Effector memory CD4-positive, alpha-beta T cell (primary cell): ENCODE data around the gene SH2D1A.

Experiments used
- DNase-seq, 3 donors: peaks; one replicate each; pipeline ENCODE4 v3.0.0-alpha.2; 2020
- H3K27ac ChIP-seq: 2 replicates; pipeline ENCODE4 v1.7.0; 2013; ENCODE audit warnings: mild to moderate bottlenecking, low read length, moderate library complexity; ENCODE audit not compliant: insufficient read depth, poor library complexity, severe bottlenecking
- H3K27me3 ChIP-seq: replicated peaks from 2 replicates; pipeline ENCODE4 v1.7.0; 2013; ENCODE audit warnings: mild to moderate bottlenecking, low read length; ENCODE audit not compliant: insufficient read depth, control insufficient read depth, poor library complexity, severe bottlenecking
- H3K36me3 ChIP-seq: 2 replicates; pipeline ENCODE4 v1.7.0; 2013; ENCODE audit warnings: mild to moderate bottlenecking, low read length, moderate library complexity; ENCODE audit not compliant: control insufficient read depth, insufficient read depth
- H3K4me1 ChIP-seq: 2 replicates; pipeline ENCODE4 v1.7.0; 2013; ENCODE audit warnings: low read length, mild to moderate bottlenecking; ENCODE audit not compliant: control insufficient read depth, insufficient read depth, poor library complexity, severe bottlenecking
- H3K4me3 ChIP-seq: 2 replicates; pipeline ENCODE4 v1.7.0; 2013; ENCODE audit warnings: low read length, low read depth, mild to moderate bottlenecking; ENCODE audit not compliant: insufficient read depth, poor library complexity, severe bottlenecking
- H3K9me3 ChIP-seq: 2 replicates; pipeline ENCODE4 v1.7.0; 2013; ENCODE audit warnings: mild to moderate bottlenecking, low read length, moderate library complexity; ENCODE audit not compliant: control insufficient read depth

SH2D1A gene

DNA sequence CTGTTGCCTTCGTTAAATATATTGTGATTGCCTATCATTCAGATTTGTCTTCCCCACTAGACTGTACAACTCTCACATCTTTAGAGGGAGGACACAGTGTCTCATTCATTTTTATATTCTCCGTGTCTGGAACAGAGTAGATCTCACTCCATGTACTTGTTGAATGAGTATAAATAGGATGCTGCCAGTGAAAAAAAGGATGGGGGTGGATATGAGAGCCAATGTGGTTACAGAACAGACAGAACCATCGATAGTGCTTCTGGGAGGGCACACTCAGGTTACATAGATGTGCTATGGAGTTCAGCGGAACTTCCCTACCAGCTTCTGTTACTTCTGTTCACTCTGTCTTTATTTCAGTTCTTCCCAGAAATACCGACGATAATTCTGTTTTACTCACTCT is 66.9 kb downstream of the SH2D1A start:
- H3K36me3 ChIP-seq = no peaks in the 10 kb centered on the region
- H3K4me1 ChIP-seq = no peaks in the 10 kb centered on the region
- no peaks in the 10 kb centered on the region for H3K27me3 ChIP-seq
- H3K9me3 ChIP-seq = no peaks in the 10 kb centered on the region
- H3K27ac ChIP-seq = no peak overlapping the region
- no peak overlapping the region for H3K4me3 ChIP-seq
- no peak for DNase-seq

DNA sequence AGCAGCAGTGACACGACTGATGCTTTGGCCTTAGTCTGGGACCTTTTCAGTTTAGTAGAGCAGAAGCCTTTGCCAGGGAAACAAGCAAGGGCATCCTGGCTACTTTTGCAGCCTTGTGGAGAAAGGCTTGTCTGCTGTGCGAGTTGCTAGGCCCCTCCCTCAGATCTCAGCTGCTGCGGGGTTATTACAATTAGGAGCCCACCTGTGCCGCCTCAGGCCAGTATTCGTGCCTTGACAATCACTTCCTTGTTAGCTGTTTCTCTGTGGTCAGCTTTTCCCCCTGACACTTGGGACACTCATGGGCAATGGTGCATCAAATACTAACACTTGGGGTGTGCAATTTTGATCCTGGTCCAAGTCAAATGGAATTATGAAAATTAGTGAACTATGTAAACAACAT is 67.9 kb downstream of the SH2D1A start:
- Histone ChIP-seq H3K36me3 (no peaks in the 10 kb centered on the region), H3K27me3 (no peaks in the 10 kb centered on the region), H3K4me1 (no peaks in the 10 kb centered on the region), H3K27ac (no peak overlapping the region), H3K4me3 (no peak overlapping the region), H3K9me3 (no peaks in the 10 kb centered on the region)
- no peak for DNase-seq

DNA sequence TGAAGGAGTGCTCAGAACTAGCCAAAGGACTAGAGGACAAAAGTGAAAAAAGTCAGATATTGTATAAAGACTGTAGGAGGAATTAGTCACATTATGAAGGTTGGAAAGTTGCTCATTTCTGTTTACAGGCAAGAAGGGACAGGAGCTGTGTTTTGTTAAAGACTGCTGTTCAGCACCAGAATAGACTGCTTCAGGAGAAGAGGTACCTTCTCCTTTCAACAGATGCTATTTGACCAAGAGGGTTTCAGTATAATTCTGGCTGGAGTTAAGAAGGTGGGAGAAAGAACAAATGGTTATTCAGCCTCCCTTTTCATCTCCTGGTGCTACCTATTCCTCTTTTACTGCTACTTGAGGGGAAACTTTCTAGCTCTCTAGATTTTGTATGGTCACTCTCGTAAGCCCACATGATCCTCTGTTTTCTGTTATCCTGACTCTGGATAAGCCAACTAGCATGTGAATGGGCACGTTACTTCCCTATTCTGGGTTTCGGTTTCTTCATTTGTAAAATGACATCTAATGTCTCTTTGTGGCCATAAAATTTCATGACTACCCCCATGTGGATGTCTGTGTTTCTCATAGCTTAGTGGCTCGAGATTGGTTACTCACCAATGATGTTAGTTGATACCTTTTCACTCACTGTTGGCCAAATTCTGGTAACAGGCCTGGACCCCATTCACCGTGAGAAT is 68.9 kb downstream of the SH2D1A start:
- H3K27me3 ChIP-seq = no peaks in the 10 kb centered on the region
- H3K4me3 ChIP-seq = no peak overlapping the region
- DNase-seq = no peak
- no peak overlapping the region for H3K27ac ChIP-seq
- no peaks in the 10 kb centered on the region for H3K4me1 ChIP-seq
- H3K9me3 ChIP-seq = no peaks in the 10 kb centered on the region
- H3K36me3 ChIP-seq = no peaks in the 10 kb centered on the region

DNA sequence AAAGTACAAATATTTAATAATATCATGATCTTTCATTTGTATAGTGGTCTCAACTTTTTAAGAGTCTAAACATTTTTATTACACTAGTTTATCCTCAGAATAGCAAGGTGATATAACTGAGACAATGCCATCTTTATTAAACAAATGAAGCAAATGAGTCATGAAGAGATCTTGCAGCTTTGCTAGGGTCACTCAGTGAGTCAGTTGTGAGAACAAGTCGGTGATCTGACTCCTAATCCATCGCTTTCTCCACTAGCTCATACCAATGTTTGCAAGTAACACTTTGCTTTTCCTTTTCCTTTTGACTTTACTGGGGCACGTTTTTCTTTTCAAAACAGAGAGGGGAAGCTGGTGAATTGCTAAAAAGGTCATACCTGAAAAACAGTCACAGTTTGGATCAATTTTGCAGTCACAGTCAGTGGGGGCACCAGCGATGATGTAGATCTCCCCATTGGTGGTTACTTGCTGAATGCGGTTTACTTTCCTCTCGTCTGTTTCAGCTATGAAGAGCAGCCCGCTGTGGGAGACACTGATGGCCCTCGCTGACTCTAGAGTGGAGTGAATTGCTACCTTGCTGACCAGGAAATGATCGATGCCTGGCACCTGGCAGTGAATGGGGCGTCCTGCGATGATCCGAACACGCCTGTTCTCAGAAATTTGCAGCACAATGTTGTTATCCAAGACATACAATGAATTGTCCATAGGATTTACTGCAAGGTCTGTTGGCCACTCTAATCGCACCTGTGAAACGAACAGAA is 75.7 kb downstream of the SH2D1A start:
- DNase-seq = no peak
- Histone ChIP-seq H3K4me1 (no peaks in the 10 kb centered on the region), H3K9me3 (no peaks in the 10 kb centered on the region), H3K36me3 (no peaks in the 10 kb centered on the region), H3K4me3 (no peak overlapping the region), H3K27me3 (no peaks in the 10 kb centered on the region), H3K27ac (no peak overlapping the region)
